ENCODE data around the gene CHST9. TPM values are rescaled to one million over a fixed set of nuclear protein-coding genes. Genes with fewer than 3 reads are reported as not detected.
"Not testable (repeated sequence)": the region's sequence is repeated elsewhere in the genome, so short reads cannot be mapped to it uniquely, and the experiment has no call there.

CHST9 gene
- total and polyA plus RNA-seq, 5 experiments from 2014 or later: not detected

DNA sequence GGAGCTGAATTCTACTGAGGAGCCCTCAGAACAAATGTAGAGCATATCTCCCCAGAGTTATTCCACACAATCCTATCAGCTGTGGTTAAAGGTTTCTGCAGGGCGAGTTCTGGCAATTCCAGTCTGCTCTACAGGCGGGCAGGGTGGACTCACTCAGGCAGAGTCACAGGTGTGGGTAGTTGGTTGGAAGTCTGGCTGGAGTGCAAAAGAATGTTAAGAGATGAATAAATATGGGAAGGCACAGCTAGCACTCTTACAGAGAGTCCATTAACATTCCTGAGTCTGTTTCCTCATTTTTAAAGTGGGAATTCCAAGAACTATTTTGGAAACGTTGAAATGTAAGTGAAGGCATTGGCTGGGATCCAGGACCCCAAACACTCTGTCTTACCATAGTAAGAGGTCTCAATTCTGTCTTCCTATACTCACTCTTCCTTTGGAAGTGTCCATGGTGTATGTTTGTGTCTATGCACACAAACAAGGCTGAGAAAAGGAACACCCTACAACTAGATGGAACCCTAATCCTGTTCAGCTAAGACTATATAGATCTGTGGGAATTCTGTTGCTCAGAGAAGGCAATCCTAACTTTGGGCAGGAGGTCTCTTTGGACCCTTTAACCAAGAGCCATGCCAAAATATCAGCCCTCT, 256.3 kb downstream of the CHST9 start:
- no peak for ATAC-seq
- no peak for DNase-seq
- Mint-ChIP-seq H3K9me3 (peaks cover 0 to 17% (median 4%) of the 10 kb centered on the region in 9 donors), H3K27ac (no peak overlapping the region), H3K4me1 (no peaks in the 10 kb centered on the region), H3K27me3 (peaks cover 0 to 11% (median 1%) of the 10 kb centered on the region in 5 donors), H3K36me3 (peaks cover 0 to 4% (median 0%) of the 10 kb centered on the region in 3 donors), H3K4me3 (no peak overlapping the region)
- POLR2A ChIA-PET: no interaction called here

GRCh38 chr18:26927822-26928221, 257.3 kb downstream of the CHST9 start:
- H3K4me3 Mint-ChIP-seq, ATAC-seq, H3K27ac Mint-ChIP-seq, DNase-seq, H3K27me3 Mint-ChIP-seq, H3K4me1 Mint-ChIP-seq, POLR2A ChIA-PET, H3K36me3 Mint-ChIP-seq: not testable (repeated sequence)
- H3K9me3 Mint-ChIP-seq: peaks cover 0 to 16% (median 3%) of the 10 kb centered on the region in 9 donors

DNA sequence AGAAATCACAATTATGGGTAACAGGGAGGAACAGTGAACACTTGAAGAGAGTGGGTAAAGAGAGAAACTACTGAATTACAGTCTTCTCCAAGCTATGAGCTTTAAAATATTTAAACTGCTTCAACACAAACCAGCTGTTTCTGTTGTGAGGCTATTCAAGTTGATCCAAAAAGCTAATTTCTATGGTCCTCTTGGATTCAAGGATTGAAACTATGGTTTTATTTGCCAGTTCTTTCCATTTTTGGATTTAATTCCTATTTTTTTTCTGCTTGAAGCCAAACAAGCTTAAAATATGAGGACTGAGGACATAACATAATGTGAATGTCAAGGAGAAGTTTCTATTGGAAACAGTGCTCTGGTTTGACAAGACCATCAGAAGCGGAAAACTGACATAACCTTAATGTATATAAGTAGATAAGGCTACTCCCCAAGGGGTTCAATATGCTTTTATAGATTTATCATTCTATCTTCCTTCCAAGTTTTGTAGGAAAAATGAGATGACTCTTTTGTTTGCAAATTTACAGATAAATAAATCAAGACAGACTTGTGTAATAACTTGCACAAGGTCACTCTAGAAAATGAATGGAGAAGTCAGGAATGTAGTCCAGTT, 258.9 kb downstream of the CHST9 start:
- DNase-seq (no peak), ATAC-seq (no peak)
- Mint-ChIP-seq H3K9me3 (peaks cover 0 to 19% (median 3%) of the 10 kb centered on the region in 9 donors), H3K27ac (no peak overlapping the region), H3K36me3 (no peaks in the 10 kb centered on the region), H3K4me3 (no peak overlapping the region), H3K27me3 (peaks cover 0 to 9% (median 1%) of the 10 kb centered on the region in 5 donors), H3K4me1 (no peaks in the 10 kb centered on the region)
- POLR2A ChIA-PET: no interaction called here

- POLR2A ChIA-PET: no interaction called here
- Mint-ChIP-seq H3K9me3 (peaks cover 0 to 21% (median 3%) of the 10 kb centered on the region in 9 donors), H3K4me3 (no peak overlapping the region), H3K4me1 (no peaks in the 10 kb centered on the region), H3K36me3 (no peaks in the 10 kb centered on the region), H3K27ac (no peak overlapping the region), H3K27me3 (peaks cover 0 to 9% (median 1%) of the 10 kb centered on the region in 5 donors)
- ATAC-seq (no peak), DNase-seq (no peak)
Observed at GRCh38 chr18:26925313-26925712, 259.8 kb downstream of the CHST9 start.

- H3K4me1 Mint-ChIP-seq: no peaks in the 10 kb centered on the region
- no peak overlapping the region for H3K27ac Mint-ChIP-seq
- POLR2A ChIA-PET: no interaction called here
Observed at GRCh38 chr18:26922313-26922712, 262.8 kb downstream of the CHST9 start.

GRCh38 chr18:26920644-26921043, 264.5 kb downstream of the CHST9 start:
- H3K27ac Mint-ChIP-seq: no peak overlapping the region
- H3K4me3 Mint-ChIP-seq: no peak overlapping the region
- H3K4me1 Mint-ChIP-seq: no peaks in the 10 kb centered on the region
- ATAC-seq: no peak
- no peaks in the 10 kb centered on the region for H3K36me3 Mint-ChIP-seq
- POLR2A ChIA-PET: no interaction called here
- H3K27me3 Mint-ChIP-seq: peaks cover 0 to 9% (median 1%) of the 10 kb centered on the region in 5 donors
- no peak for DNase-seq
- H3K9me3 Mint-ChIP-seq: peaks cover 0 to 11% (median 0%) of the 10 kb centered on the region in 9 donors

More at GRCh38 chr18:26922313-26922712, 262.8 kb downstream of the CHST9 start:
- no peak for ATAC-seq
- no peaks in the 10 kb centered on the region for H3K36me3 Mint-ChIP-seq
- H3K9me3 Mint-ChIP-seq: peaks cover 0 to 11% (median 0%) of the 10 kb centered on the region in 9 donors
- peaks cover 0 to 9% (median 1%) of the 10 kb centered on the region in 5 donors for H3K27me3 Mint-ChIP-seq
- no peak overlapping the region for H3K4me3 Mint-ChIP-seq
- no peak for DNase-seq

DNA sequence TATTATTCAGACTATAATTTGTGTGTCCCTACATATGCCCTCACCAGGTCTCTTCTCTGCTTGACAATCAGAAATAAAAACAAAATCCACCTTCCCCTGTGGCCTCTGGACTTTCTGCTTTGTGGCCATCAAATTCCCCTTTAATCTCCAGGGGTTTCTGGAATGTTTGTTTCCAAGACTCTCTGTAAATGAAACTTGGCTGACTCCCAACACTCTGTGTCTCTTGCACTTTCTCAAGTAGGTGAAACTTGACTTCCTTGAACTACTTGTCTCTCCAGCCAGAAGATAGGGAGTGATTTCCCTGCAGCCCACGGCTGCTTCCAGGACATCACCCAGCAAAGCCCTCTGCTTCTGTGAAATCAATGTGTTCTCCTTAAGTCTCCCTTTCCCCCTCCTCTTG, 265.5 kb downstream of the CHST9 start:
- no peaks in the 10 kb centered on the region for H3K36me3 Mint-ChIP-seq
- peaks cover 0 to 9% (median 1%) of the 10 kb centered on the region in 5 donors for H3K27me3 Mint-ChIP-seq
- POLR2A ChIA-PET: no interaction called here
- no peaks in the 10 kb centered on the region for H3K4me1 Mint-ChIP-seq
- DNase-seq: no peak
- H3K9me3 Mint-ChIP-seq: peaks cover 0 to 11% (median 0%) of the 10 kb centered on the region in 9 donors
- no peak for ATAC-seq
- H3K4me3 Mint-ChIP-seq: no peak overlapping the region
- H3K27ac Mint-ChIP-seq: no peak overlapping the region

GRCh38 chr18:26919201-26919600, 265.9 kb downstream of the CHST9 start:
- peaks cover 0 to 11% (median 0%) of the 10 kb centered on the region in 9 donors for H3K9me3 Mint-ChIP-seq

DNA sequence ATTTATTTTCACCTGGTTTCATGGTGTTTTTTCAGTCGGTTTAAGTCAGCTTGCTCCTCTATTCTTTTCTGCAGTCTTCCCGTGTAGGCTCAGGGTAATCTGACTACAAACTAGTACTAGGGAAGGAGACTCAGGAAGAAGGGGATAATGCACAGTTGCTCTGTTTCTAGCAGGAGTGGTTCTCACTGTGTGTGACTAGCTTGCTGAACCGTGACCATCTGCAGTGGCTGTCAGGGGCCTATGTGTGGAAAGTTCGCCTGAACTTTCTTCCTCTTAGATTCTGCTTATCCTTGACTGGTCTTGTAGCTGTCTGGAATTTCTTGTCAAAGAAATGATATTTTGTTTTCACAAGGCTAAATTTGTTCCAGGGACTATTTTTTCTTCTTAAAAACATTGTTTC, 273.3 kb downstream of the CHST9 start:
- Mint-ChIP-seq H3K36me3 (no peaks in the 10 kb centered on the region), H3K27me3 (peaks cover 0 to 9% (median 0%) of the 10 kb centered on the region in 5 donors), H3K4me3 (no peak overlapping the region), H3K27ac (no peak overlapping the region), H3K9me3 (peaks cover 0 to 17% (median 4%) of the 10 kb centered on the region in 9 donors), H3K4me1 (no peaks in the 10 kb centered on the region)
- POLR2A ChIA-PET: no interaction called here
- DNase-seq (no peak), ATAC-seq (no peak)

More at GRCh38 chr18:26919201-26919600, 265.9 kb downstream of the CHST9 start:
- ATAC-seq (no peak), DNase-seq (no peak)
- no peak overlapping the region for H3K4me3 Mint-ChIP-seq
- no peak overlapping the region for H3K27ac Mint-ChIP-seq
- POLR2A ChIA-PET: no interaction called here
- H3K27me3 Mint-ChIP-seq: peaks cover 0 to 9% (median 1%) of the 10 kb centered on the region in 5 donors
- H3K4me1 Mint-ChIP-seq: no peaks in the 10 kb centered on the region
- H3K36me3 Mint-ChIP-seq: no peaks in the 10 kb centered on the region

DNA sequence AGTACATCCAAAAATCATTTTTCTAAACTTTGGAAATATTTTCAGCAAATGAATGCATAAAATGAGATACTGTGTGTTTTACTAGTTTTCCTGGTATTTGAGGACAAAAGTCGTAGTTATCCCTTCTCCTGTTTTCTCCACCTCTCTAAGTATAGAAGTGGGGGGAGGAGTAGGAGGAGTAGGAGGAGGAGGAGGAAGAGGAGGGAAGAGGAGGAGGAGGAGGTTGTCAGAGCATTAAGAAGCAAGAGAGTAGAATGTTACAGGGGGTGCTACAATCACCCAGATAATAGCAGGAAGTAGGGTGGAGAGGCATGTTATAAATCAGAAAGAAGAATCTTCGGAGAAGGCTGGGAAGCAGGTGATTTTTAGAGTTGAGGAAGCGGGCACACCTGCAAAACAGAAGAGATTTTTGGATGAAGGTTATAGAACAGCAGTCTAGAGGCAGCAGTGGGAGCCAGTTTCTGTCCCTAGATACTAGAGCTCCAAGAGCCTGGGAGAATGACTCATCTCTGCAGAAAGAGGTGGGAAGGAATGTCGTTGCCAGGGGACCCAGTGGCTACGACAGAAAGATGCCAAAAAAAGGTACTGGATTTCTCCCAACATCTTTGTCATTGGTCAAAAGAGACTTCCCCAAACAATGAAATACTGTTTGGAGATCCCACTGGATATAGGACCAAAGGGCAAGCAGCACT, 275.4 kb downstream of the CHST9 start:
- H3K36me3 Mint-ChIP-seq: no peaks in the 10 kb centered on the region
- H3K9me3 Mint-ChIP-seq: peaks cover 2 to 21% (median 5%) of the 10 kb centered on the region in 9 donors
- H3K27ac Mint-ChIP-seq: no peak overlapping the region
- no peaks in the 10 kb centered on the region for H3K4me1 Mint-ChIP-seq
- H3K27me3 Mint-ChIP-seq: peaks cover 0 to 11% (median 0%) of the 10 kb centered on the region in 5 donors
- POLR2A ChIA-PET: no interaction called here
- DNase-seq: no peak
- ATAC-seq: no peak
- H3K4me3 Mint-ChIP-seq: no peak overlapping the region

GRCh38 chr18:26908906-26909305, 276.2 kb downstream of the CHST9 start:
- Mint-ChIP-seq H3K36me3 (no peaks in the 10 kb centered on the region), H3K4me1 (no peaks in the 10 kb centered on the region), H3K27me3 (peaks cover 0 to 11% (median 0%) of the 10 kb centered on the region in 5 donors), H3K4me3 (no peak overlapping the region), H3K9me3 (peaks cover 3 to 30% (median 6%) of the 10 kb centered on the region in 9 donors), H3K27ac (no peak overlapping the region)
- DNase-seq (no peak), ATAC-seq (no peak)
- POLR2A ChIA-PET: no interaction called here

DNA sequence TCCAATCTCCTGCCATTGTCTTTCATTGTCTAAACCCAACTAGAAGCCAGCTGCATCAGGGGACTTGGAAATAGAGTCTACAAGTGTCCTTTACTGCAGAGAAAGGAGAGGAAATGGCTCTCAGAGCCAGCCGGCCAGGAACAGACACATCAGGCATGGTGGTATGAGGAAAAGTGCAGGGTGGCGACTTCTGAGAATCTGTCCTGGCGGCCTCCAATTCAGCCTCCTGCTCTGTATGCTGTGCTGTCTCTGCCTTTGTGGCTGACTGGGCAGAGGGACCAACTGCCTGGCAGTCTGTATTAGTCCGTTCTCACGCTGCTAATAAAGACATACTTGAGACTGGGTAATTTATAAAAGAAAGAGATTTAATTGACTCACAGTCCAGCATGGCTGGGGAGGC, 282.8 kb downstream of the CHST9 start:
- no peak for ATAC-seq
- H3K4me3 Mint-ChIP-seq: no peak overlapping the region
- H3K27me3 Mint-ChIP-seq: peaks cover 0 to 12% (median 2%) of the 10 kb centered on the region in 5 donors
- H3K4me1 Mint-ChIP-seq: no peaks in the 10 kb centered on the region
- DNase-seq: no peak
- no peaks in the 10 kb centered on the region for H3K36me3 Mint-ChIP-seq
- peaks cover 4 to 40% (median 12%) of the 10 kb centered on the region in 9 donors for H3K9me3 Mint-ChIP-seq
- H3K27ac Mint-ChIP-seq: no peak overlapping the region
- POLR2A ChIA-PET: no interaction called here

DNA sequence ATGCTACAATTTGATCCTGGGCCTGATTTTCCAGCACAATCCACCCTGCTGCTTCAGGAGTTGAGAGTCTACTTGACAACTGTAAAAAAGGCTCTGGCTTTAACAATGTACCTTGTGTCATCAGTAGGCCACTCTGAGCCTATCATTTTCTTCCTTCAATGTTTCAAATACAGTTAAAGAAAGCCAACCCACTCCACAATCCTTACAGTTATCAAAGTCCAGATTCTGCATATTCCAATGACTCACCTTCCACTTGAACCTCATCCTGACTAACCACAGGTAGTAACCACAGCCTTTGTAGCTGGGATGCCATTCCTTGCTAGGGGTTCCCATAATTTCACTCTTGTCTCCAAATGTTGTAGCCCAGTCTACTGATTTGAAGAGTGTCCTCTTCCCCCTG, 284.1 kb downstream of the CHST9 start:
- no peak for ATAC-seq
- DNase-seq: no peak
- H3K4me3 Mint-ChIP-seq: no peak overlapping the region
- H3K4me1 Mint-ChIP-seq: no peaks in the 10 kb centered on the region
- POLR2A ChIA-PET: no interaction called here
- peaks cover 0 to 6% (median 2%) of the 10 kb centered on the region in 5 donors for H3K27me3 Mint-ChIP-seq
- H3K36me3 Mint-ChIP-seq: no peaks in the 10 kb centered on the region
- H3K27ac Mint-ChIP-seq: no peak overlapping the region
- peaks cover 0 to 33% (median 10%) of the 10 kb centered on the region in 9 donors for H3K9me3 Mint-ChIP-seq

All from naive thymus-derived CD8-positive, alpha-beta T cell (primary cell).